DMS 273 (cell line): Measurements from ENCODE around the gene ROR1.

Experiments
- DNase-seq: peaks from one replicate; lab custom pipeline; 2025; ENCODE audit not compliant: unreplicated experiment; lab: John Stamatoyannopoulos, UW

Gene ROR1

DNA sequence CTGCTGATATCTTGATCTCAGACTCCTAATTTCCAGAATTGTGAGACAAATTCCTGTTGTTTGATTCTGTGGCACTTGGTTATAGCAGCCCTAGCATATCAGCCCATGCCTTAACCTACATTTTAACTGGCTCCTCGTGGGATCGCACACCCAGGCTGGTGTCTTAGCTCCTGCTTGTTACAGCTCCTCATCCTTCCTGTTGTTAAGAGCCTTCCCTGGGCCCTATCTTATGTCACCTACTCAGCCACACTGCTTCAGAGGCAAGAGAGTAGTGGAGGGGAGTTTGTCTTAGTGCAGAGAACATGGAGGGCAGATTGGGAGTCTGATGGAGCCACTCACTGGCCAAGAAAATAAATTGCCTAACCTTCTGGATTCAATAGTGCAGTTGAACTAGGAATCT, 131.0 kb downstream of the ROR1 start:
- DNase-seq: peak; percentile 32

DNA sequence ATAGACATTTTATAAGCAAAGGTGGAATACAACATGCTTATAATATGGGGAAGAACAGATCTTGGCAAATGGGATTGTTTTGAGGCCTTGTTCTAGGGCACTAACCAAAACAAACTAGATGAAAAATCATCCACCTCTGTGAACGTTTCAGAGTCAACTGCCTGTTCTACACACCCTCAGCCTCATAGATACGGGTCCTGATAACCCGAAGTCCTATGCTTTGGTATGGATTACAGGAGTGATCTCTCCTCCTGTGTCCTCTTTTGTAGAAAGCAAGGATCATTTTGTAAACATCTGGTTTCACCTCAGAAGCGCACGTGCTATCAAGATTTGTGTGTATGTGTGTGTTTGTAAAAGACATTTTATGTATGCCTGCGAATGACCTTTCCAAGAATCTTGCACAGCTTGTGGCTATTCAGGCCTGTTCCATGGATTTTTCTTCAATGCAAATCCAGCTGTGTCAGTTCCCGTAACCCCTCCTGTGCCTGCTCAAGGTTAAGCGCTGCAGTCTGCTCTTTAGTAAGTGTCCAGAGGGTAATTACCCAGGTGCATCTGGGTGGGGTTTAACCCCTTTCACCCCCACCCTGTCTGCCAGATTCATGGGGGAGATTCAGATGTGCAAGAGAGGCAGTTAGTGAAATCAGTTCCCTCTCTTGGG, 132.4 kb downstream of the ROR1 start:
- peak; percentile 52 for DNase-seq

DNA sequence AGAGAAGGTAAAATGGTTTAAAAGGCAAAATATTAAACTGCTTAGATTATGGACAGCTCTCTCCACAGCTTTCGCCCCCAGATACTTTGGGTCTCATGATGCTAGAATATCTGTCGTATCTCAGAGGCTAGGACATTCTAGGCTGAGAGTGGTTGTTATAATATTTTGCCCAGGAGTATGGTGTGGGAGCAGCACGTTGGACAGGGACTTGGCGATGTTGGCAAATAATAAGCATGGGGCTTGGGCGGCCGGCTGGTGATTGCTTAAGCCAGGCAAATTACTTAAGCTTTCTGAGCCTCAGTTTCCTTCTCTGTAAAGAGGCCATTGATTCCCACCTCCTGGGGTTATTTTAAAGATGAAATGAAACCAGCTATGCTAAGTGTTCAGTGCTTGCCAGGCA, 133.2 kb downstream of the ROR1 start:
- no peak for DNase-seq

DNA sequence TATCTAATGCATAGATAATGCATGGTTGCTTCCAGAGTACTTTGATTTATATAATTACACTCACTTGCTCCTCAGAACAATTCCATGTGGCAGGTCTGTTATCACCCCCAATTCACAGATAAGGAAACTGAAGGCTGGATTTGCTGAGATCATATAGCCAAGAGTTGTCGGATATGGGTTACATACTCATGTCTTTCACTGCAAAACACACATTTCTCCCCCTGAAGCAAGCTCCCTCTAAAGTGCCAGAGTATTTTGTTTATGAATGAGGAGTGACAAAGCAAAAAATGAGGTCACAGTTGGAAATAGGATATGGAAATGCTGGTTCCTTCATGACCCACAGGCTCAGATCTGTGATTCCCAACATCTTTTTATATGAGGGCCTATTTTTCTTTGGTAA, 134.2 kb downstream of the ROR1 start:
- DNase-seq: no peak

DNA sequence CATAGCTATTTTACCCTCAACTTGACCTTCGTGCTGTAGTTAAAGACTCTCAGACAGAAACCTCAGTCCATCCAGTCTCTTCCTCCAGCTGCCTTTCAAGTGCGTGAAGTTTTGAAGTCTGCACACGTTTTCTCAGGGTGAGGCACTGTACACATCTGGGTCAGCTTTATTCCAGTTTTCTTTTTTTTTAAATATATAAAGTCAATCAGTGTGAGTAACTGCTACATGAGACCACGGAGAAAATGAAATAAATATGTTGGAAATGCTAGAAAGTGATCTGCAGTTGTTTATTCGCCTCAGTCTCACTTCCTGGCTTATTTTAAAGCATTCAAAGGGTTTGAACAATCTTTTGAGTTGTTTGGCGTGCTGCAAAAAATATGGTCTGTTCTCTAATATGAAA, 135.7 kb downstream of the ROR1 start:
- no peak for DNase-seq

DNA sequence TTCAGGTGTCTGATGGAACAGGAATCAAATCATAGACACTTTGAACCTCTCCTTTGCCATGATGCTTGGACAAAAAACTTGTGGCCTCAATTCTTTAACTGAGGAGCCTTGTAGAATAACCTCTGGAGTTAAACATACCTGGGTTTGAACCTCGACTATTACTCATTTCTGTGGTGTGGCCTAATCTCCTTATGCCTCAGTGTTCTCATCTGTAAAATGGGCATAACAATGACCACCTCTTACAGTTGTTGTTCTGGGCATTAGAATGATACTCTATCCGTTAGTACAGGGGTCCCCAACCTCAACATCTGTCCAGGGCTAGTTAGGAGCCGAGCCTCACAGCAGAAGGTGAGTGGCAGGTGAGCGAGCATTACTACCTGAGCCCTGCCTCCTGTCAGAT, 137.2 kb downstream of the ROR1 start:
- no peak for DNase-seq

DNA sequence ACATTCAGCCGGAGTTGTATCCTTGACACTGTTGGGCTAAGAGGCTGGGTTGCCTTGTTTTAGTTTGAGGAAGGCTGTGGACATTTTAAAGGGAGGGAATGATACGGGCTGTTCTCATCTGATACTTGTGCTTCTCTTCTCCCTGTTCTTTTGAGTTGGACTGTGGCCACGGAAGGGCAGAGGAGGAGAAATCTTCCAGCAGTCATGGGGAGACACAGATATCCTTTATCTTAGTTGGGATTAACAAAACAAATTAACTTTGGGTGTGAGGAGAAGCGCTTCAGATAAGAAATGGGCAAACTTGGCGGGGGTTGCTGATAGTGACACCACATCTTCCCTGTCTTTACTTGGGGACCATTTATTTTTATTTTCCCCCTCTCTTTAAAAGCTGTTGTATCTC, 138.8 kb downstream of the ROR1 start:
- no peak for DNase-seq

DNA sequence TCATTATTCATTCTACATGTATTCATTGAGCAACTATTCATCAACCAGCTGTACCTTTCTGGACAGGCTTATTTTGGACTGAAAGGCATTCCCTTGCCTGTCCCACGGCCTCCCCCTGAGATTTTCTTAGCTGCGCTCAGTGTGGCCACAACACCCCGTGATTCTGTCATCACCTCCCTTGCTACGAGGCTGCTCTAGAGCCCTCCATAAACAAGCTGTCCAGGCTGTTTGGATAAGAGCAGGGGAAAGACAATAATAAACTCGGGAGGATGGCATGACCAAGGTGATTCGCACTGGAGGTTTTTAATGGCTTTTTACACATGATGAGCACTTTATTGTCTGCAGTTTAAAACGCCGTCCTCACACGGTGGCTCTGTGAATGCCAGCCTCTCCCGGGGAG, 139.7 kb downstream of the ROR1 start:
- DNase-seq: no peak

DNA sequence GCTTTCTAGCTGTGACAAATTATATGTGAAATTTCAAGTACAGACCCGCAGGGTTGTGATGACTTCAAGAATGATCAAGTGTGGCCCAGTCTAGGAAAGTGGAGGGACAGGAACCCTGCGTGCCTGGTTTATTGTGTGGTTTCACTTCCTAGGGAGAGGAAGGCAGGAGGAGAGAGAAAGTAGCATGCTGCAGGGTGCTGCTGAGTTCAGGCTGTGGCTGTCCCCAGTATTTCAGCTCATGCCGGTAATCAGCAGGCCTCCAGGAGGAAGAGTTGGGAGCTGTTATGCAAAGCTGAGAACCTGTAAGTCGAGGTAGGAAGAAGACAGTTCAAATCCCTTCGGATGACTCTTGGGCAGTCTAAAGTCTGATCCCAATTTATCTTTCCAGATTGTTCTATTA, 140.4 kb downstream of the ROR1 start:
- DNase-seq: no peak

DNA sequence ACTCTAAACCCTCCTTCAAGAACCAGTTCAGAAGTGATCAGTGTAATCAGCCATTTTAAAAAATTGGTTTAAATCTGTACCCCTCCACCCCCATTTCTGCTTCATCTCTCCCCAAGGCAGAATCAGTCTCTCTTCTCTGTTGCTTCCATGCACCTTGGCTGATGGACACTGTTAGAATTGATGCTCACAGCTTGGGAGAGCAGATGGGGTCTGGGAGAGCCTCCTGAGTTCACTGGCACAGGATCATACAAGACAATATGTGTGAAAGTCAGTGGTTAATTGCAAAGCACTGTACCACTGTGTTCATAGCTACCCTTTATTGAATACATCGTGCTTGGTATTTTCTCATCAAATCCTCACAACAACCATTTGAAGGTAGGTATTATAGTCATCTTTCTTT, 140.9 kb downstream of the ROR1 start:
- DNase-seq: peak; percentile 58

DNA sequence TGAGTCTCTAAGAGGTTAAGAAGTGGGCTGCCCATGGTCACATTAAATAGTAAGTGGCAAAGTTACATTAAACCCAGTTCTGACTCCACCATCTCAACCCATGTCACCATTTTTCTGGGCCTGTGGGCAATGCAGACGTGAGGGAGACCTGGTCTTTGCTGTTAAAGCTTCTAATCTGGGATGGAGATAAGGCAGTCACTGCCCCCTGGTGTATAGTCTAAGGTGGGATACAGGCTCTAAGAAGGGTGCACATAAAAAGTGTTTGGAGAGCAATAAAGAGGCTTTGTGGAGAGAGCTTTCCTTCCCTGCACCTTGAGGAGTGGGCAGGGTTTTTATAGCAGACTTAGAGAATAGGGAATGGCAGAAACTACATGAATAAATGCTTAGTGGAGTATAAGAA, 141.3 kb downstream of the ROR1 start:
- peak; percentile 59 for DNase-seq

DNA sequence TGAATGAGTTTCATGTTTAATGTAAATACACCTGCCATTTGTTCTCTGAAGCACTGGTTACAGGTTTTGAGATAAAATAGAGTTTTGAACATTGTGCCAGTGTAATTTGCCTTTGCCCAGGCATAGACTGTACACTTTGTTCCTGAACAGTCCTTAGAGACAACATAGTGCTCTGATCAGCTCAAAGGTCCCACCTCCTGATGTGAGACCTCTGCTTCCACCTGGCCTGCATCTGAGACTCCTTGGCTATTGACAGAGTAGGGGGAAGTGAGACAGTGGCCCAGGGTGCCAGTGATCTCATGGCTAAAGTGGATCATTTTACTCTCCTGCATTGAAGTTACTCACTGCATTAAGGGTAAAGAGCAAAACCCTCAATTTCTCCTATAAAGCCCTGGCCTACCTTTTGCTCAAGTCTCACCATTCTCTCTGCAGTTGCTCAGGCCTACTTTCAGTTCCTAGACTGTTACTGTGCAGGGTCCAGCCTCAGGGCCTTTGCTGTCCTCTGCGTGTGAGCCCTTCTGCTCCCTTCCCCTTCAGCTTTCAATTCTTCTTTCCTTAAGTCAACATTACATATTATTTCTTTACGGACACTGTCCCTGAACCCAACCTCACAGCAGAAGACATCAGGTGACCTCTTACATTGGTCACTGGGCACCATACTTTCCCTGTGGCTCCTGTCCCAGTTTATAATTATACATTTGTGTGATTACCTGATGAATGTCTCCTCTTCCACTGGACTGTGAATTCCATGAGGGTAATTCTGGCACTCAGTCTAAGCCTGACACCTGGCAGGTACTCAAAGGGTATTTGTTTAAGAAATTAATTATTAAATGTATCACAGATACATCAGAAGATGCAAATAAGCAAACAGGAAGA, 142.9 kb downstream of the ROR1 start:
- no peak for DNase-seq

DNA sequence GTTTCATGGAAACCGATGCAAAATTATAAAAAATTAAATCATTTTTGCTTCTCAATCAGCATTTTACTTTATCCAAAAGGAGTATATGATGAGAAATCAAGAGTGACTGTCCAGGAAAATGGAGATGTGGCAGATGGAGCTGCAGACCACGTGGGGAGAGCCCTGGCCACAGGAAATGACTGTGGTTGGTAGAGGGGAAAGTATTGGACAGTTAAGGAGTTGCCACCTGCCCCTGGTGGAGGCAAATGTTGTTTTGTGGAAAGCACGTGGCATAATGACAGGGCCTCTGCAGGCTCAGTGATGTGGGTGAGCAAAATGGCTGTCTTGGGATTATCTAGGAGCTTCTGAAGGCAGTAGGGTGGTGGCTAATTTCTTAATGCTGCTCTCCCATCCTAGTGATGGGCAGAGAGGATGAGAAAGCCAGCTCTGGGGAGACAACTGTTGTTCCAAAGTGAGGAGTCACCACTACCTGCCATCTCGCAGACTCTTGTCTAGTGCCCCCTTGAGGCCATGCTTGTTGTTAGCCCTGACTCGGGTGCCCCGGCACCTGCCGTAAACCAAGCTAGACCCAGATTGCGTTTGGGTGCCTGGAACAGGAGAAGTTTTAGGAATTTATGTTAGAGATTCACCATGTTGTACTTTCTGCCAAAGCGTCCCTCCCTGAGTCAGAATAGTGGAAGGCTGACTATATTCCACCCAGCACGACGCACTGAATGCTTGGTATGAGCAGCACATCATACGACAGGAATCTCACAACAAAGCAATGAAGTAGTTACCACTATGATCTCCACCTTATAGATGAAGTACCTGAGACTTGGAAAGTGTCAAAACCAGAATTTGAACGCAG, 144.0 kb downstream of the ROR1 start:
- DNase-seq: peak; percentile 49

DNA sequence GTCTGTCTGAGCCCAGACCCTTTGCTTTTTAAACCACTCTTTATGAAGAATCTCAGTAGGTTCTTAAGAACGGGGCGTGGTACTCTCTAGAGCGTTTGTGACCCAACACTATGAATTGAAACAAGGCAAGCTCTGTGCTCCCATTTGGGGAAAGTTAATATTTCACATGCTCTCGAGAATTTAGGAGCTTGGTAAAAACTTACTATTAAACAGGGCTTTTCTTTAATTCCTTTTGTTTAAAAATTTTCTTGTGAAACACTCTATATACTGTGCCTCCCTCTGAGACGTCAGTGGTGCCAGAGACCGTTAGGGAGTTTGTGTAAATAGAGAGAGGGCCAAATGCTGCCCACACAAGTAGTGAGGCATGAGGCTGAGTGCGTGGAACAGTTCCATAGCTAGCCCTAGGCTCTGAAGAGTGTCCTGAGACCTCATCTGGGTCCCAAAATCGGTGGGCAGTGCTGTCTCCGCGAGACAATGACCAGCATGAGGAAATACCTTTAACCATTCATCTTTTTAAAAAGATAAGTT, 144.7 kb downstream of the ROR1 start:
- no peak for DNase-seq

DNA sequence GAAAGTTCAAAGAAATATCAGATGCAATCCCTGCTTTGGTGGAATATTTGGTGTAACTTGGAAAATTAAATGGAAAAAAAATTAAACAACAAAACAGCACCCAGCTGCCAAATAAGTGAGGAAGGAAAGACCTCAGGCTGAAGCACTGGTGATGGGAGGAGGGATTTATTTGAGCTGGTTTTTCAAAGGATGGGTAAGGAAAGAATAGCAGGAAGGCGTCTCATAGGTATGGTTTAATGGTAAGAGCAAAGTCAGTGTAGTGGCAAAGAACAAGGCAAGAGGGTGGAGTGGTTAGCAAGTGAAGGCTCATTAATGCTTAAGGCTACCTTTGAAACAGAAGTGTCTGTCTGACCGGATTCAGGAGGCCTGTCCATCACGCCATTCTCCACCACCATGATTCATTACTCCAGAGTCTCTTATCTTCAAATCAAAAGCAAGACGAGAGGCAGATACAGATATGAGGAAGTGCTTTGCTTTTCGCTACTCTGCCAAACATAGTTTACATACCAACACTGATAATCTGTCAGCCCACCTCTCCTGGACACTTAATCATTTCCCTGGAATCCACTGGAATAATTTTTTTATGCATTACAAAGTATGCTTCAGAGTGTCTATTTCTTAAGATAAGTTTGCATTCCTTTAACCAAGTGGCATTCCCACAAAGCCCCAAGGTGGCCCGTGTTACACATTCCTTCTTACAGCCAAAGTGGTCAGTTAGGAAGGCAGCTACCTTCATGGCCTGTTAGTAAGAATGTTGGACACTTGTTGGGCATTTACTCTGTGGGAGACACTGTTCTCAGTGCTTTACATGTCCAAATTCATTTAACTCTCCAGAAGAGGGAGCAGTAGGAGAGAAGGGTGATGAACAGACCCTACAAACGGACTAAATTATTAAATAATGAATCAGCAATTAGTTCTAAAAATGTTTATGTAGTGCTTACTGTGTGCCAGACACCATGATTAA, 146.6 kb downstream of the ROR1 start:
- DNase-seq: peak; percentile 25

DNA sequence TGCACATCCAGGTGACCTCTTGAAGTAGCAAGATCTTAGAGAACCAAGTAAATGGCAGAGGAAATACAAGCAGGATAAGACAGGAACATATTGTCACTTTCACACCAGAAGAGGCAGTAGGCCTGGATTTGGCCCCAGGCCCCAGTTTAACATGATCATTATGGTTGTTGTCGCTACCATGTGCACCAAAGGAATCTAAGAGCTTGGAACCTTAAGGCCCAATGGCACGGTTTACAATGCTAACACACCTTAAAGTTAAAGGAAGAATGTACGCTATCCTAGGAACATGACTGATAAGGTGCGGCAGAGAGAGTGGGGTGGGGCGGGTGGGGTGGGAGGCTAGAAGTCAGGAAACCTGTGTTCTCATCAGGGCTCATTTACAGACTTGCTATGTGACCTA, 147.5 kb downstream of the ROR1 start:
- no peak for DNase-seq

DNA sequence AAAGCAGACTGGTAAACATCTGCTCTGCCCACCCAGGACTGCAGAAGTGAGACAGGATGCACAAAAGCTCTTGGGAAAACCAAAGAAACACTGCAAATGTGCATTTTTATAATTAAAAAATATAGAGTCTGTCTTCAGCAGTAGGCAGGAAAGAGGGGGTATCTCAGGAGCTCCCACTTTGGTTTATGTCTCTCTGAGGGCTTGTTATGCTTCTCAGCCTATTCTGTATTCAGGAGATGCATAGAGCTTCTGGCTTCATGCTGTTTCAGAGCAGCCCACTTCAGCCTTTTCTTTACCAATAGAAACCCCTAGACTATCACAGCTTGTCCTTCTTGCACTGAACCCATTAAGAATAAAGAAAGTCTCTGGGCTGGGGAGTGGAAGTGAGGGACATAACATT, 148.0 kb downstream of the ROR1 start:
- no peak for DNase-seq

DNA sequence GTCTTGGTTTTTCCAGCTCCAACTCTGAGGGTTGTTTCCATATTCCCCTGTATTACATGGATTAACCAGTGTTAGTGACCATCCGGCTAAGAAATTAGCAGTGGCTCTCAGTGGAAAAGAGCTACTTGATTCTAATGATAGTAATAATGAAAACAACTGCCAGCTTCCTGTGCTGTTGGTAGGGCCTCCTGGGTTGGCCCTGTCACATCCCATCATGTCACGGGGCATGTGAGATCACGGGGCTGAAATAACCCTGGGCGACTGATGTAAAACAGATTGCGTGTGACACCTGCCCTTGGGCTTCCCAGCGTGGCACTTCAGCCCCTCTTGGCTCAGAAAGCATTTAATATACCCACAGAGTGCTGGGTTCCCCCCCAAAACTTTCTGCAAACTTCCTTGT, 149.0 kb downstream of the ROR1 start:
- DNase-seq: no peak

DNA sequence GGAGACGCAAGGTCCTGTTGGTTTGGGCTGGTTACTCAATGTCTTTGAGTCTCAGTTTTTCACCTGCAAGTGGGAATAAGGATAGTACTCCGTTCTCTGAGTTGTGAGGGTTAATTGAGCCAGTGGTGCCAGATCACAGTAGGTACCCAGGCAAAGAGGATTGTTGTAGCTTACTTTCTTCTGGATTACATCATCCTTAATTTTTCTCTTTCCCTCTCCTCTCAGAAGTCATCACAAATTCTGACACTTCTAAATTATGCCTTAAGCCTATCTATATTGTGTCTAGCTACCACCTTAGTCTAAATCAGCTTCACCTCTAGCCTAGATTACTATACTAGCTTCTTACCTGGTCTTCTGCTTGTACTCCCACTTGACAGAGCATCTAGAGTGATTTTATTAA, 149.5 kb downstream of the ROR1 start:
- no peak for DNase-seq

DNA sequence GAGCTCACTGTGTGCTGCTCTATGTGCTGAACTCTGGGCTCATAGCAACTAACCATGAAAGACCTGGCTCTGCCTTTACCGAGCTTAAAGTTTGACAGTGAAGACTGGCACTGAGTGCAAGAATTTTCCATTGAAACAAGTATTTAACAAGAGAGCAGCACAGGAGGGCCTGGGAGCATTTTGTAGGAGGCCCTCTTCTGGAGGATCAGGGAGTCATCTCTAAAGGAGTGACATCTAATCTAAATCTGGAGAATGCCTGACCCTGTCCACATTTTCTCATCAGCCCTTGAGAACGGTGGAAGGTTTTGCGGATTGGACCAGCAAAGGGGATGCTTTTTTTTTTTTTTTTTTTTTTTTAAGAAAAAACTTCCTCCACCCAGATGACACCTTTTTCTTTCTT, 150.8 kb downstream of the ROR1 start:
- no peak for DNase-seq
